Psoas muscle (tissue), 8 donors: ENCODE results near the gene BTLA. TPM values are rescaled to one million over a fixed set of nuclear protein-coding genes. Genes with fewer than 3 reads are reported as not detected.
"Not testable (repeated sequence)": the region's sequence is repeated elsewhere in the genome, so short reads cannot be mapped to it uniquely, and the experiment has no call there.

Experiments used
- ATAC-seq, 4 donors: fragments of 200-7000 bp; cut with Tn5 transposase; one replicate each; pipeline ENCODE4 v1.9.1; 2020; ENCODE audit warnings: moderate library complexity in 3 of 4, mild to moderate bottlenecking in 2 of 4
- DNase-seq, 2 donors: peaks; one replicate each; pipeline ENCODE4 v3.0.0-alpha.2; 2020
- H3K27ac ChIP-seq: fragments of 200-600 bp; one replicate; pipeline ENCODE4 v1.8.0; 2022
- H3K27me3 ChIP-seq, 3 donors: fragments of 200-600 bp in 1 of 3; one replicate each; pipeline versions ENCODE4 v1.6.1 to v1.8.0; 2013 to 2022; ENCODE audit warnings: low read length in 2 of 3, mild to moderate bottlenecking in 2 of 3, moderate library complexity in 1 of 3; ENCODE audit not compliant: insufficient read depth in 3 of 3
- H3K36me3 ChIP-seq, 2 donors: fragments of 200-600 bp in 1 of 2; one replicate each; pipeline versions ENCODE4 v1.6.1 to v1.8.0; 2013 to 2022; ENCODE audit warnings: low read depth in 1 of 2, mild to moderate bottlenecking in 1 of 2, moderate library complexity in 1 of 2; ENCODE audit not compliant: insufficient read depth in 1 of 2
- H3K4me1 ChIP-seq: fragments of 200-600 bp; one replicate; pipeline ENCODE4 v1.8.0; 2022
- H3K4me3 ChIP-seq: fragments of 200-600 bp; one replicate; pipeline ENCODE4 v1.8.0; 2022; ENCODE audit warnings: mild to moderate bottlenecking
- H3K9me3 ChIP-seq: fragments of 200-600 bp; one replicate; pipeline ENCODE4 v1.8.0; 2022
- CTCF ChIP-seq: fragments of 200-600 bp; IDR thresholded peaks from one replicate; pipeline ENCODE4 v1.8.0; 2022; ENCODE audit warnings: antibody characterized with exemption
- WGBS, 3 donors: extraction: QIAGEN DNeasy Blood & Tissue Kit; methylation state at CpG; one replicate each; pipeline versions ENCODE4 v1.1.6 to v1.1.7; 2013; 5-methylcytosine and 5-hydroxymethylcytosine counted together
- intact Hi-C, 2 donors: fragments of 100-400 bp; cut with DNase I; formaldehyde crosslinking; loops; one replicate each; pipeline versions ENCODE4 v1.11.0 to v1.14.2; 2022
- polyA plus RNA-seq, 3 donors: library from polyadenylated mRNA; stranded (reverse); fragments of 200-250 nt; gene quantifications; one replicate each; pipeline ENCODE4 v1.2.3, GENCODE V29; 2013
- total RNA-seq, 4 donors: library from RNA; stranded (reverse); fragmentation: NEBNext Ultra II Directional in 2 of 4; extraction: Animal tissue kit (Norgen Biotek cat#: 25700) in 2 of 4; gene quantifications; one replicate each; pipeline versions ENCODE4 v1.2.1 to v1.2.4, GENCODE V29; 2021 to 2023
- donor health status: healthy with polysubstance abuse.
- donor health status: DM: no; HTN: no; CAD: no; lungs with moderate emphysema.
- donor health status: Bipolar disorder and iron deficiency.
- donor health status: healthy.
- donor health status: DM: yes; HTN: yes; CAD: no.
- donor health status: DM: no; HTN: no; CAD: no.
- donor health status: DM: no; HTN: no; CAD: no.
- donor health status: DM: yes; HTN: yes; CAD: no.

BTLA gene
- total and polyA plus RNA-seq, 7 donors, result 0.01 to 0.32 (median 0.13) TPM; not detected in 2

DNA sequence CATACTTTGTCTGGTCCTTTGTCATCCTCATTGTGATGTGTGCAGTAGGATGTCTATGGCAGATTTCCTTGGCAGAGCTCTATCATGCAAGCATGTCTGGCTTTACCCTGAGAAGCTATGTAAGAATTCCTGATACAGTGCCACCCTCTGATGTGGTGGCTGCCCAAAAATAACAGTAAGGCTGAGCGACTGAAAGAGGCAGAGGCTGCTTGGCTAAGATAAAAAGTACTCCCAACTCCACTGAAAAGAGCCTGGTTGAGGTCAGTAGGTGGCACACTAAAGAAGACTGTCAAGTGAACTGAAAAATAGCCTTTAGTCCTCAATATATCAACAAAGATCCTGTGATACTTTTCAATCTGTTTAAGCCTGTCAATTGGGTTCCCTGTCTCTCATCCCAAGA lies 31.7 kb downstream of the BTLA start:
- no peak for DNase-seq
- Histone ChIP-seq H3K9me3 (no peaks in the 10 kb centered on the region), H3K27ac (no peak overlapping the region), H3K4me3 (no peak overlapping the region), H3K4me1 (no peaks in the 10 kb centered on the region), H3K36me3 (no peaks in the 10 kb centered on the region), H3K27me3 (peaks cover 0 to 3% (median 0%) of the 10 kb centered on the region in 3 donors)
- intact Hi-C loops, result no loop called here
- 58 to 72% (median 69%) methylated on average over 1 of the region's 1 CpG for WGBS, 3 donors
- no peak for ATAC-seq
- no peak for TF ChIP-seq CTCF

GRCh38 chr3:112466020-112466419 lies 33.3 kb downstream of the BTLA start:
- Histone ChIP-seq H3K4me1 (no peaks in the 10 kb centered on the region), H3K36me3 (no peaks in the 10 kb centered on the region), H3K4me3 (no peak overlapping the region), H3K27ac (no peak overlapping the region), H3K9me3 (peaks cover 2% of the 10 kb centered on the region), H3K27me3 (peaks cover 0 to 3% (median 0%) of the 10 kb centered on the region in 3 donors)
- WGBS, 3 donors, result 0% methylated on average over 1 of the region's 1 CpG
- ATAC-seq, result no peak
- TF ChIP-seq CTCF, result no peak
- intact Hi-C loops, result no loop called here
- no peak for DNase-seq

- no peak for TF ChIP-seq CTCF
- H3K27me3 ChIP-seq, result peaks cover 0 to 3% (median 0%) of the 10 kb centered on the region in 3 donors
- 43 to 46% (median 43%) methylated on average over 2 of the region's 2 CpGs for WGBS, 3 donors
- no peaks in the 10 kb centered on the region for H3K36me3 ChIP-seq
- ATAC-seq, result no peak
- peaks cover 2% of the 10 kb centered on the region for H3K9me3 ChIP-seq
- H3K4me3 ChIP-seq, result no peak overlapping the region
- no peaks in the 10 kb centered on the region for H3K4me1 ChIP-seq
- no peak overlapping the region for H3K27ac ChIP-seq
- no peak for DNase-seq
- intact Hi-C loops, result no loop called here
These were observed 35.0 kb downstream of the BTLA start for GRCh38 chr3:112464264-112464663.

GRCh38 chr3:112463250-112463649 lies 36.0 kb downstream of the BTLA start:
- WGBS, 3 donors, result 88 to 93% (median 91%) methylated on average over 5 of the region's 5 CpGs
- intact Hi-C loops, result no loop called here

DNA sequence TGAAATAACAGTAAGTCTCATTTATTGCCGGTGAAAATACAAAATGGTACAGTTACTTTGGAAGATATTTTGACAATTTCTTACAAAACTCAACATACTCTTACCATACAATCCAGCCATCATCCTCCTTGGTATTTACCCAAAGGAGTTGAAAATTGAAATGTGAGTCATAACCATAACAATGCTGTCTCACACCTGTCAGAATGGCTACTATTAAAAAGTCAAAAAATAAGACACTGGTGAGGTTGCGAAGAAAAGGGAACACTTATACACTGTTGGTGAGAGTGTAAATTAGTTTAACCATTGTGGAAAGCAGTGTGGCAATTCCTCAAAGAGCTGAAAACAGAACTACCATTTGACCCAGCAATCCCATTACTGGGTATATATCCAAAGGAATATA lies 37.5 kb downstream of the BTLA start:
- H3K9me3 ChIP-seq, intact Hi-C loops, DNase-seq, H3K27ac ChIP-seq, H3K4me1 ChIP-seq, H3K36me3 ChIP-seq, H3K27me3 ChIP-seq, ATAC-seq, H3K4me3 ChIP-seq: not testable (repeated sequence)
- 94 to 97% (median 96%) methylated on average over 2 of the region's 2 CpGs for WGBS, 3 donors

More at GRCh38 chr3:112463250-112463649, 36.0 kb downstream of the BTLA start:
- H3K36me3 ChIP-seq, result no peaks in the 10 kb centered on the region
- DNase-seq, result no peak
- ATAC-seq, result no peak
- no peak overlapping the region for H3K27ac ChIP-seq
- H3K4me1 ChIP-seq, result no peaks in the 10 kb centered on the region
- TF ChIP-seq CTCF, result no peak
- H3K4me3 ChIP-seq, result no peak overlapping the region
- peaks cover 2% of the 10 kb centered on the region for H3K9me3 ChIP-seq
- H3K27me3 ChIP-seq, result peaks cover 0 to 3% (median 0%) of the 10 kb centered on the region in 3 donors
